Neural progenitor cell (in vitro differentiated cells): Measurements from ENCODE around the gene RAB40A. TPM values are rescaled to one million over a fixed set of nuclear protein-coding genes. Genes with fewer than 3 reads are reported as not detected.
"Not testable (repeated sequence)": the region's sequence is repeated elsewhere in the genome, so short reads cannot be mapped to it uniquely, and the experiment has no call there.

Experiments used
- DNase-seq: peaks from one replicate; pipeline ENCODE4 v3.0.0-alpha.2; 2016; ENCODE audit warnings: low spot score
- H2AFZ ChIP-seq: fragments of 200-600 bp; sonication (generic); replicated peaks from 2 replicates; pipeline ENCODE4 v1.6.1; 2016; ENCODE audit warnings: antibody characterized with exemption
- H3F3A ChIP-seq: fragments of 200-600 bp; sonication (generic); 2 replicates; pipeline ENCODE4 v1.6.1; 2016; ENCODE audit warnings: antibody characterized with exemption, low read depth
- H3K27ac ChIP-seq: fragments of 200-600 bp; sonication (generic); 2 replicates; pipeline ENCODE4 v1.5.1; 2016; ENCODE audit warnings: mild to moderate bottlenecking
- H3K27me3 ChIP-seq: fragments of 200-600 bp; sonication (generic); 2 replicates; pipeline ENCODE4 v1.6.1; 2016; ENCODE audit warnings: mild to moderate bottlenecking, moderate library complexity
- H3K36me3 ChIP-seq: fragments of 200-600 bp; sonication (generic); 2 replicates; pipeline ENCODE4 v1.5.1; 2016
- H3K4me1 ChIP-seq: fragments of 200-600 bp; sonication (generic); 2 replicates; pipeline ENCODE4 v1.6.1; 2016; ENCODE audit warnings: mixed run types
- H3K4me2 ChIP-seq: fragments of 200-600 bp; sonication (generic); 2 replicates; pipeline ENCODE4 v1.6.1; 2016
- H3K4me3 ChIP-seq: fragments of 200-600 bp; sonication (generic); 2 replicates; pipeline ENCODE4 v1.5.1; 2016
- H3K79me2 ChIP-seq: fragments of 200-600 bp; sonication (generic); 2 replicates; pipeline ENCODE4 v1.6.1; 2016; ENCODE audit warnings: low read depth
- H3K9ac ChIP-seq: fragments of 200-600 bp; sonication (generic); 2 replicates; pipeline ENCODE4 v1.6.1; 2016
- H3K9me3 ChIP-seq: fragments of 200-600 bp; sonication (generic); 2 replicates; pipeline ENCODE4 v1.5.1; 2016; ENCODE audit warnings: low read depth
- H4K20me1 ChIP-seq: fragments of 200-600 bp; sonication (generic); 2 replicates; pipeline ENCODE4 v1.6.1; 2016; ENCODE audit warnings: low read depth
- H3K27ac Mint-ChIP-seq: 3 replicates; pipeline ENCODE4 v1.8.0; 2021; ENCODE audit warnings: mixed read lengths
- H3K27me3 Mint-ChIP-seq: 2 replicates; pipeline ENCODE4 v1.8.0; 2022; ENCODE audit warnings: low read depth, mild to moderate bottlenecking, inconsistent platforms, moderate library complexity, mixed read lengths; ENCODE audit not compliant: insufficient read depth
- H3K36me3 Mint-ChIP-seq: 3 replicates; pipeline ENCODE4 v1.8.0; 2021; ENCODE audit warnings: mixed read lengths
- H3K4me1 Mint-ChIP-seq: 3 replicates; pipeline ENCODE4 v1.8.0; 2021; ENCODE audit warnings: mixed read lengths
- H3K4me3 Mint-ChIP-seq: 3 replicates; pipeline ENCODE4 v1.8.0; 2021; ENCODE audit warnings: mild to moderate bottlenecking, moderate library complexity, mixed read lengths
- H3K9me3 Mint-ChIP-seq: 3 replicates; pipeline ENCODE4 v1.8.0; 2020; ENCODE audit warnings: mixed read lengths
- EZH2 ChIP-seq: fragments of 200-600 bp; sonication (generic); IDR thresholded peaks from 2 replicates; pipeline ENCODE4 v1.6.1; 2017; ENCODE audit warnings: antibody characterized with exemption, mild to moderate bottlenecking, moderate library complexity
- EZH2phosphoT487 ChIP-seq: fragments of 200-600 bp; sonication (generic); IDR thresholded peaks from 2 replicates; pipeline ENCODE4 v1.6.1; 2017; ENCODE audit warnings: antibody characterized with exemption
- total RNA-seq: library from RNA; depleted of rRNA; stranded (reverse); fragments of >200 nt; gene quantifications from 2 replicates; pipeline ENCODE4 v1.2.3, GENCODE V29; 2015; ENCODE audit warnings: low replicate concordance
- TF ChIP-seq, protein P1 (sequence below): fragments of 200-600 bp; sonication (generic); IDR thresholded peaks from 2 replicates; pipeline ENCODE4 v1.5.1; 2017; ENCODE audit warnings: antibody characterized with exemption, mild to moderate bottlenecking

RAB40A gene
- total RNA-seq, 1 donor from 2014 or later = 0.60 TPM

DNA sequence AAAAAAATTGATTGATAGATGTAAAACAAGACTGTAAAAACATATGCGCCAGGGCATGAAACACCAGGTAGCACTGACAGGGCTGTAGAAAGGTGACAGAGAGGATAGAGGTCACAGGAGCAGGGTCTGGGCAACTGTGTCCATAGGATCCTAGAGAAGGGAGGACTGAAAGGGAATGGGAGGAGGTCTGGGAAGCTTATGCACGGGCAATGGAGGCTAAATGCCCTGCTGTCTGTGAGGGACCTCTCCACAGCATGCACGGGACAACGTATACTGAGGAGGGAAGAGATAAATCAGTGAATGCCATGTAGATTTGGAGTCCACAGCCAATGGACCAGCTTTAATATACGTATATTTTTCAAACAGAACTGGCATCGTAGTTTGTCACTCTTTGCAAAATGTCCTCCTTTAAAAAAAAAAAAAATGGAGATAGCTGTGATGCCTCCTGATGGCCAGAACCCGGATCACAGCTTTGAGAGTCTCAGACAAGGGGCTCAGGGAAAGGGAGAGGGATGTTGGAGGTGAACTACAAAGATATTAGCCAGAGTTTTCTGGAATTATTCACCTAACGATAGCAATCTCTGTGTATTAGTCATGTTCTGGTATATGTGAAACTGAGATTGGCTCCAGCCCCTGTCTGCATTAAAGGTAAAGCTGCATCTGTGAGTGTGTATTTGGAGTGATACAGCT is 16.0 kb downstream of the RAB40A start:
- H3K36me3 Mint-ChIP-seq = no peaks in the 10 kb centered on the region
- no peak for DNase-seq
- no peak overlapping the region for H3K9ac ChIP-seq
- TF ChIP-seq EZH2phosphoT487 (no peak), EZH2 (no peak)
- TF ChIP-seq, protein P1, sequence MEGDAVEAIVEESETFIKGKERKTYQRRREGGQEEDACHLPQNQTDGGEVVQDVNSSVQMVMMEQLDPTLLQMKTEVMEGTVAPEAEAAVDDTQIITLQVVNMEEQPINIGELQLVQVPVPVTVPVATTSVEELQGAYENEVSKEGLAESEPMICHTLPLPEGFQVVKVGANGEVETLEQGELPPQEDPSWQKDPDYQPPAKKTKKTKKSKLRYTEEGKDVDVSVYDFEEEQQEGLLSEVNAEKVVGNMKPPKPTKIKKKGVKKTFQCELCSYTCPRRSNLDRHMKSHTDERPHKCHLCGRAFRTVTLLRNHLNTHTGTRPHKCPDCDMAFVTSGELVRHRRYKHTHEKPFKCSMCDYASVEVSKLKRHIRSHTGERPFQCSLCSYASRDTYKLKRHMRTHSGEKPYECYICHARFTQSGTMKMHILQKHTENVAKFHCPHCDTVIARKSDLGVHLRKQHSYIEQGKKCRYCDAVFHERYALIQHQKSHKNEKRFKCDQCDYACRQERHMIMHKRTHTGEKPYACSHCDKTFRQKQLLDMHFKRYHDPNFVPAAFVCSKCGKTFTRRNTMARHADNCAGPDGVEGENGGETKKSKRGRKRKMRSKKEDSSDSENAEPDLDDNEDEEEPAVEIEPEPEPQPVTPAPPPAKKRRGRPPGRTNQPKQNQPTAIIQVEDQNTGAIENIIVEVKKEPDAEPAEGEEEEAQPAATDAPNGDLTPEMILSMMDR = no peak
- H3K36me3 ChIP-seq = no peaks in the 10 kb centered on the region
- H3K4me3 Mint-ChIP-seq = no peak overlapping the region
- no peak overlapping the region for H3K27ac Mint-ChIP-seq
- H3K4me2 ChIP-seq = no peak overlapping the region
- H3K9me3 ChIP-seq = no peaks in the 10 kb centered on the region
- no peaks in the 10 kb centered on the region for H3K27me3 ChIP-seq
- H3K4me1 ChIP-seq = no peaks in the 10 kb centered on the region
- H3K4me1 Mint-ChIP-seq = no peaks in the 10 kb centered on the region
- H3K9me3 Mint-ChIP-seq = no peaks in the 10 kb centered on the region
- H4K20me1 ChIP-seq = no peaks in the 10 kb centered on the region
- H3K27me3 Mint-ChIP-seq = peaks cover 2% of the 10 kb centered on the region
- H3F3A ChIP-seq = no peaks in the 10 kb centered on the region
- no peak overlapping the region for H3K27ac ChIP-seq
- H2AFZ ChIP-seq = no peak overlapping the region
- no peaks in the 10 kb centered on the region for H3K79me2 ChIP-seq
- H3K4me3 ChIP-seq = no peak overlapping the region

DNA sequence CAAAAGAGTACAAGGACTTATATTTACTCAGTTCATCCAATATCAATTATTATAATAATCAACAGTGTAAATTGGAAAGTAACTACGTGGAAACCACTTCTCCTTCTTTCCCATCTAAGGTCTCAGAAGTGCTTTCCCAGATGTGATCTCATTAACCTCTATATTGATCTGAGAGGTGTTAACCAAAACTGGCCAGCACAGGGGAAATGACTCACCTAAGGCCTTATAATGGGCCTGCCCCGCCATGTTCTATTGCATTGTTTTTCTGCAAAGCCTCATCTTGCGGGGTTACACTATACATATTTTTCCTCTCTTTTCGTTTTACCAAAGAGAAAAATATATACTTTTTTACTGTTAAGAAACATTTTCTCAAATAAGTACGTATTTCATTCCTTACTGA is 20.5 kb downstream of the RAB40A start:
- Histone ChIP-seq H4K20me1 (no peaks in the 10 kb centered on the region), H3K4me2 (no peak overlapping the region), H3K27ac (no peak overlapping the region), H3K27me3 (no peaks in the 10 kb centered on the region), H2AFZ (no peak overlapping the region), H3K36me3 (no peaks in the 10 kb centered on the region), H3K9me3 (no peaks in the 10 kb centered on the region), H3F3A (no peaks in the 10 kb centered on the region), H3K79me2 (no peaks in the 10 kb centered on the region), H3K4me3 (no peak overlapping the region), H3K4me1 (no peaks in the 10 kb centered on the region), H3K9ac (no peak overlapping the region)
- Mint-ChIP-seq H3K27ac (no peak overlapping the region), H3K4me3 (no peak overlapping the region), H3K4me1 (no peaks in the 10 kb centered on the region), H3K9me3 (no peaks in the 10 kb centered on the region), H3K36me3 (peaks cover 6% of the 10 kb centered on the region), H3K27me3 (peaks cover 2% of the 10 kb centered on the region)
- TF ChIP-seq EZH2 = no peak
- TF ChIP-seq, protein P1 = no peak
- no peak for TF ChIP-seq EZH2phosphoT487
- no peak for DNase-seq

DNA sequence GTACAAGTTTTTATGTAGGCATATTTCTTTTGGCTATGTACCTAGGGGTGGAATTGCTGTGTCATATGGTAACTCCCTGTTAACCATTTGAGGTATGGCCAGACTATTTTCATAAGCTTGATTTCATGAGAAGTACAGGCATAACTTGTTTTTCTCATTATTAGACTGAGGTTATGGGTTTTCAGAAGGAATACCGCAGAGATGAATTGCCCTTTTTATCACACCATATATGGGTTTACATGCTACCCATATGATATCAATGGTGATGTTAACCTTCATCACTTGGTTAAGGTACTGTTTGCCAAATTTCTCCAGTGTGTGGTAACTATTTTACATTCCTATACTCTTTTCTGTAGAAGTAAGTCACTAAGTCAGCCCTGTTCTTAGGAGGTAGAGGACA is 23.5 kb downstream of the RAB40A start:
- H3K79me2 ChIP-seq = no peaks in the 10 kb centered on the region
- no peaks in the 10 kb centered on the region for H3K4me1 Mint-ChIP-seq
- H3K9me3 ChIP-seq = no peaks in the 10 kb centered on the region
- H3K9ac ChIP-seq = no peak overlapping the region
- DNase-seq = no peak
- H3F3A ChIP-seq = no peaks in the 10 kb centered on the region
- no peaks in the 10 kb centered on the region for H3K27me3 ChIP-seq
- no peaks in the 10 kb centered on the region for H4K20me1 ChIP-seq
- H3K4me3 Mint-ChIP-seq = no peak overlapping the region
- H3K4me2 ChIP-seq = no peak overlapping the region
- no peaks in the 10 kb centered on the region for H3K27me3 Mint-ChIP-seq
- no peak overlapping the region for H2AFZ ChIP-seq
- no peaks in the 10 kb centered on the region for H3K4me1 ChIP-seq
- no peak overlapping the region for H3K4me3 ChIP-seq
- no peak for TF ChIP-seq EZH2phosphoT487
- TF ChIP-seq, protein P1 = no peak
- peaks cover 11% of the 10 kb centered on the region for H3K36me3 Mint-ChIP-seq
- H3K27ac Mint-ChIP-seq = no peak overlapping the region
- no peaks in the 10 kb centered on the region for H3K36me3 ChIP-seq
- H3K27ac ChIP-seq = no peak overlapping the region
- no peaks in the 10 kb centered on the region for H3K9me3 Mint-ChIP-seq

DNA sequence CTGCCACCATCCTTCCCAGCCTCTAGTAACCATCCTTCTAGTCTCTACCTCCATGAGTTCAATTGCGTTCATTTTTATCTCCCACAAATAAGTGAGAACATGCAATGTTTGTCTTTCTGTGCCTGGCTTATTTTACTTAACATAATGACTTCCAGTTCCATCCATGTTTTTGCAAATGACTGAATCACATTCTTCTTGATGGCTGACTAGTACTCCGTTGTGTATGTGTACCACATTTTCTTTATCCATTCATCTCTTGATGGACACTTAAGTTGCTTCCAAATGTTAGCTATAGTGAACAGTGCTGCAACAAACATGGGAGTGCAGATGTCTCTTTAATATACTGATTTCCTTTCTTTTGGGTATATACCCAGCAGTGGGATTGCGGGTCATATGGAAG is 25.7 kb downstream of the RAB40A start:
- not testable (repeated sequence) for H2AFZ ChIP-seq, H3K4me1 ChIP-seq, H3K27me3 ChIP-seq, H3K9ac ChIP-seq, H3K27me3 Mint-ChIP-seq, DNase-seq, H3K9me3 ChIP-seq, H3K4me3 Mint-ChIP-seq, H3K79me2 ChIP-seq, H3K4me1 Mint-ChIP-seq, H4K20me1 ChIP-seq, H3K27ac ChIP-seq, H3F3A ChIP-seq, H3K4me2 ChIP-seq, H3K27ac Mint-ChIP-seq, H3K4me3 ChIP-seq, H3K36me3 ChIP-seq, H3K9me3 Mint-ChIP-seq
- H3K36me3 Mint-ChIP-seq = peaks cover 12% of the 10 kb centered on the region
